Measurements from ENCODE around the gene REP15. TPM values are rescaled to one million over a fixed set of nuclear protein-coding genes. Genes with fewer than 3 reads are reported as not detected.

REP15 gene
- polyA plus RNA-seq, 3 donors, result not detected

DNA sequence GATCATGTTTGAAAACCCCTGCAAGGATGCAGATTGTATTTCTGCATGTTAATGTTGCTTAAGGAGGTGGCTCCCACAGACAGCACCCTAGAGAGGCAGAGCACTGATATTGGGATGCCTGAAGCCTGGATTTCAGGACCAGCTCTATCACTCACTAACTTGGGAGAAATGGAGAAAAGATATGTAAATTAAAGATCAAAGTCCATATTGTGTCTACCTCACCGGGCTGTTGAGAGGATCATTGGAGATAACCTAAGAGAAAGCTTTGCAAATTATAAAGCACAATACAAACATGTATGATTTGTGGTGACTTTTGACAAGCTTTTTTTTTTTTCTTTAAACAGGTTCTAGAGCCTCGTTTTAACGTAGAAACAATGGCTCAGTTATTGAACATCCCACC lies 7.6 kb upstream of the REP15 start:
- Mint-ChIP-seq H3K9me3 (no peaks in the 10 kb centered on the region), H3K36me3 (peaks cover 0 to 3% of the 10 kb centered on the region in 2 donors), H3K27me3 (ENCODE audit: low read depth in 3 of 3) (no peaks in the 10 kb centered on the region), H3K27ac (no peak overlapping the region), H3K4me3 (no peak overlapping the region), H3K4me1 (no peaks in the 10 kb centered on the region)
- H3K36me3 ChIP-seq (replicated peaks in 1 of 2; ENCODE audit: control insufficient read depth in 1 of 2, insufficient read depth in 2 of 2, low read length in 2 of 2), result no peaks in the 10 kb centered on the region
- WGBS (ENCODE audit: insufficient coverage), result 86% methylated on average over 2 of the region's 3 CpGs
- H2AFZ ChIP-seq (ENCODE audit: insufficient read depth, low read depth, low read length, poor library complexity, severe bottlenecking), result no peak overlapping the region
- H3K4me2 ChIP-seq (replicated peaks; ENCODE audit: extremely low read depth, low read length, poor library complexity, severe bottlenecking), result no peak overlapping the region
- no peaks in the 10 kb centered on the region for H3K4me1 ChIP-seq (ENCODE audit: control insufficient read depth in 1 of 2, insufficient read depth in 2 of 2, low read length in 2 of 2)
- no peaks in the 10 kb centered on the region for H4K20me1 ChIP-seq (ENCODE audit: insufficient read depth, low read length)
- H3K27me3 ChIP-seq (ENCODE audit: control insufficient read depth in 2 of 2, insufficient read depth in 2 of 2, low read length in 2 of 2), result no peaks in the 10 kb centered on the region
- no peak overlapping the region for H3K27ac ChIP-seq (ENCODE audit: low read depth in 1 of 2, low read length in 2 of 2)
- no peaks in the 10 kb centered on the region for H3K79me2 ChIP-seq (ENCODE audit: insufficient read depth, low read length)
- no peak overlapping the region for H3K4me3 ChIP-seq (replicated peaks in 1 of 3; ENCODE audit: low read depth in 2 of 3, low read length in 3 of 3)
- H3K9ac ChIP-seq (ENCODE audit: insufficient read depth, low read length, poor library complexity, severe bottlenecking), result no peak overlapping the region
- H3K9me3 ChIP-seq (replicated peaks in 1 of 2; ENCODE audit: control insufficient read depth in 1 of 2, insufficient read depth in 1 of 2, low read length in 2 of 2), result no peaks in the 10 kb centered on the region
- DNase-seq, result no peak
- TF ChIP-seq, protein P1, sequence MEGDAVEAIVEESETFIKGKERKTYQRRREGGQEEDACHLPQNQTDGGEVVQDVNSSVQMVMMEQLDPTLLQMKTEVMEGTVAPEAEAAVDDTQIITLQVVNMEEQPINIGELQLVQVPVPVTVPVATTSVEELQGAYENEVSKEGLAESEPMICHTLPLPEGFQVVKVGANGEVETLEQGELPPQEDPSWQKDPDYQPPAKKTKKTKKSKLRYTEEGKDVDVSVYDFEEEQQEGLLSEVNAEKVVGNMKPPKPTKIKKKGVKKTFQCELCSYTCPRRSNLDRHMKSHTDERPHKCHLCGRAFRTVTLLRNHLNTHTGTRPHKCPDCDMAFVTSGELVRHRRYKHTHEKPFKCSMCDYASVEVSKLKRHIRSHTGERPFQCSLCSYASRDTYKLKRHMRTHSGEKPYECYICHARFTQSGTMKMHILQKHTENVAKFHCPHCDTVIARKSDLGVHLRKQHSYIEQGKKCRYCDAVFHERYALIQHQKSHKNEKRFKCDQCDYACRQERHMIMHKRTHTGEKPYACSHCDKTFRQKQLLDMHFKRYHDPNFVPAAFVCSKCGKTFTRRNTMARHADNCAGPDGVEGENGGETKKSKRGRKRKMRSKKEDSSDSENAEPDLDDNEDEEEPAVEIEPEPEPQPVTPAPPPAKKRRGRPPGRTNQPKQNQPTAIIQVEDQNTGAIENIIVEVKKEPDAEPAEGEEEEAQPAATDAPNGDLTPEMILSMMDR (IDR thresholded peaks at IDR 0.05), result no peak
- intact Hi-C loops (cut with micrococcal nuclease), result no loop called here

GRCh38 chr12:27689558-27690180 lies 6.6 kb upstream of the REP15 start:
- no peak overlapping the region for H2AFZ ChIP-seq (ENCODE audit: insufficient read depth, low read depth, low read length, poor library complexity, severe bottlenecking)
- peaks cover 0 to 3% of the 10 kb centered on the region in 2 donors for H3K36me3 Mint-ChIP-seq
- 94% methylated on average over 7 of the region's 13 CpGs for WGBS (ENCODE audit: insufficient coverage)

More at GRCh38 chr12:27689558-27690180, 6.6 kb upstream of the REP15 start:
- intact Hi-C loops (cut with micrococcal nuclease), result no loop called here
- Mint-ChIP-seq H3K27me3 (ENCODE audit: low read depth in 3 of 3) (no peaks in the 10 kb centered on the region), H3K4me1 (no peaks in the 10 kb centered on the region), H3K9me3 (no peaks in the 10 kb centered on the region), H3K27ac (no peak overlapping the region), H3K4me3 (no peak overlapping the region)
- no peak for DNase-seq
- TF ChIP-seq, protein P1 (IDR thresholded peaks at IDR 0.05), result no peak
- no peak overlapping the region for H3K4me2 ChIP-seq (replicated peaks; ENCODE audit: extremely low read depth, low read length, poor library complexity, severe bottlenecking)
- no peak overlapping the region for H3K27ac ChIP-seq (ENCODE audit: low read depth in 1 of 2, low read length in 2 of 2)
- H3K4me1 ChIP-seq (ENCODE audit: control insufficient read depth in 1 of 2, insufficient read depth in 2 of 2, low read length in 2 of 2), result no peaks in the 10 kb centered on the region
- H3K27me3 ChIP-seq (ENCODE audit: control insufficient read depth in 2 of 2, insufficient read depth in 2 of 2, low read length in 2 of 2), result no peaks in the 10 kb centered on the region
- no peaks in the 10 kb centered on the region for H3K9me3 ChIP-seq (replicated peaks in 1 of 2; ENCODE audit: control insufficient read depth in 1 of 2, insufficient read depth in 1 of 2, low read length in 2 of 2)
- no peaks in the 10 kb centered on the region for H4K20me1 ChIP-seq (ENCODE audit: insufficient read depth, low read length)
- no peak overlapping the region for H3K9ac ChIP-seq (ENCODE audit: insufficient read depth, low read length, poor library complexity, severe bottlenecking)
- H3K4me3 ChIP-seq (replicated peaks in 1 of 3; ENCODE audit: low read depth in 2 of 3, low read length in 3 of 3), result no peak overlapping the region
- no peaks in the 10 kb centered on the region for H3K79me2 ChIP-seq (ENCODE audit: insufficient read depth, low read length)
- H3K36me3 ChIP-seq (replicated peaks in 1 of 2; ENCODE audit: control insufficient read depth in 1 of 2, insufficient read depth in 2 of 2, low read length in 2 of 2), result no peaks in the 10 kb centered on the region

Data from CD14-positive monocyte (primary cell).